ENCODE results near the gene TMEM43. TPM values are rescaled to one million over a fixed set of nuclear protein-coding genes. Genes with fewer than 3 reads are reported as not detected.
A peak's percentile ranks its signal among the peaks of the same experiment; 100 is the strongest.

The TMEM43 gene
- total and polyA plus RNA-seq, 2 of the 13 experiments (the other 11 are each of a cell fraction or from before 2014, with no cell fraction given): 48.9 to 50.5 TPM

GRCh38 chr3:14178247-14179113 is 53.6 kb downstream of the TMEM43 start, which contains the start of the genes LSM3 and XPC (continued):
- TF ChIP-seq TRIM24 (CRISPR knock-in tag; IDR thresholded peaks at IDR 0.05) (no peak), ARID3A (IDR thresholded peaks at IDR 0.05; ENCODE audit: low read depth, low read length) (no peak), BCL3 (CRISPR knock-in tag; IDR thresholded peaks at IDR 0.05) (peak; percentile 59; the same call in 1 of the 2 replicates), ZNF160 (CRISPR knock-in tag; IDR thresholded peaks at IDR 0.05) (no peak; the same call in 1 of the 2 replicates), RARG (CRISPR knock-in tag; IDR thresholded peaks at IDR 0.05; ENCODE audit: low read depth) (no peak), CENPT (CRISPR knock-in tag; IDR thresholded peaks at IDR 0.05; ENCODE audit: low read depth) (no peak), ZNF121 (CRISPR knock-in tag; IDR thresholded peaks at IDR 0.05) (no peak), ZNF30 (CRISPR knock-in tag; IDR thresholded peaks at IDR 0.05) (0 out of 2 replicates have a peak, but pooled peaks have one; percentile 39), DMTF1 (CRISPR knock-in tag; IDR thresholded peaks at IDR 0.05) (no peak), ZNF441 (CRISPR knock-in tag; IDR thresholded peaks at IDR 0.05; ENCODE audit: borderline replicate concordance) (peak; percentile 55; the same call in 1 of the 2 replicates), POGZ (CRISPR knock-in tag; IDR thresholded peaks at IDR 0.05) (peak; percentile 90), MAFF (IDR thresholded peaks at IDR 0.05; ENCODE audit: low read depth, low read length) (no peak; the same call in 1 of the 2 replicates), MXD4 (CRISPR knock-in tag; IDR thresholded peaks at IDR 0.05) (peak; percentile 48; the same call in 1 of the 2 replicates), ZBTB42 (CRISPR knock-in tag; IDR thresholded peaks at IDR 0.05) (no peak), RORA (CRISPR knock-in tag; IDR thresholded peaks at IDR 0.05) (no peak), DR1 (CRISPR knock-in tag; IDR thresholded peaks at IDR 0.05) (peak; percentile 63; the same call in 1 of the 2 replicates), ZBTB3 (CRISPR knock-in tag; IDR thresholded peaks at IDR 0.05; ENCODE audit: borderline replicate concordance, low read depth) (0 out of 2 replicates have a peak, but pooled peaks have one; percentile 58), TRIM22 (IDR thresholded peaks at IDR 0.05) (no peak), ZMAT5 (CRISPR knock-in tag; IDR thresholded peaks at IDR 0.05; ENCODE audit: borderline replicate concordance, low read depth) (no peak), REXO4 (CRISPR knock-in tag; IDR thresholded peaks at IDR 0.05; ENCODE audit: borderline replicate concordance) (no peak), RBM39 (IDR thresholded peaks at IDR 0.05; ENCODE audit: low read depth, low read length, poor library complexity, severe bottlenecking) (peak; percentile 94), ZNF841 (CRISPR knock-in tag; IDR thresholded peaks at IDR 0.05; ENCODE audit: borderline replicate concordance) (no peak)
